Transverse colon (tissue), 4 donors: ENCODE results near the gene FMNL2.

ENCODE experiments used
- EP300 ChIP-seq: sonication (generic); formaldehyde crosslinking; IDR thresholded peaks from one replicate; pipeline ENCODE4 v1.6.1; 2017; ENCODE audit warnings: antibody characterized with exemption, low read depth
- POLR2A ChIP-seq: fragments of 450-650 bp; IDR thresholded peaks from one replicate; pipeline ENCODE4 v1.6.1; 2016; ENCODE audit warnings: antibody characterized with exemption, mild to moderate bottlenecking, moderate library complexity
- POLR2AphosphoS5 ChIP-seq, 3 donors: sonication (generic); formaldehyde crosslinking; IDR thresholded peaks; one replicate each; pipeline ENCODE4 v1.6.1; 2016; ENCODE audit warnings: antibody characterized with exemption in 3 of 3
- TF ChIP-seq, protein P1 (sequence below), 5 experiments: fragments of 200-600 bp in 3 of 5; fragments of 450-650 bp in 2 of 5; sonication (generic) in 3 of 5; IDR thresholded peaks; 1 replicate in 2 of 5; 2 replicates in 3 of 5; pipeline ENCODE4 v1.5.1; 2016 to 2017; ENCODE audit warnings: antibody characterized with exemption in 5 of 5, inconsistent platforms in 3 of 5, mild to moderate bottlenecking in 2 of 5, moderate library complexity in 1 of 5

GRCh38 chr2:152420936-152421335 is 86.0 kb downstream of the FMNL2 start:
- TF ChIP-seq POLR2A (no peak), POLR2AphosphoS5 (IDR thresholded peaks at IDR 0.05) (no peak), EP300 (no peak)
- TF ChIP-seq, protein P1, sequence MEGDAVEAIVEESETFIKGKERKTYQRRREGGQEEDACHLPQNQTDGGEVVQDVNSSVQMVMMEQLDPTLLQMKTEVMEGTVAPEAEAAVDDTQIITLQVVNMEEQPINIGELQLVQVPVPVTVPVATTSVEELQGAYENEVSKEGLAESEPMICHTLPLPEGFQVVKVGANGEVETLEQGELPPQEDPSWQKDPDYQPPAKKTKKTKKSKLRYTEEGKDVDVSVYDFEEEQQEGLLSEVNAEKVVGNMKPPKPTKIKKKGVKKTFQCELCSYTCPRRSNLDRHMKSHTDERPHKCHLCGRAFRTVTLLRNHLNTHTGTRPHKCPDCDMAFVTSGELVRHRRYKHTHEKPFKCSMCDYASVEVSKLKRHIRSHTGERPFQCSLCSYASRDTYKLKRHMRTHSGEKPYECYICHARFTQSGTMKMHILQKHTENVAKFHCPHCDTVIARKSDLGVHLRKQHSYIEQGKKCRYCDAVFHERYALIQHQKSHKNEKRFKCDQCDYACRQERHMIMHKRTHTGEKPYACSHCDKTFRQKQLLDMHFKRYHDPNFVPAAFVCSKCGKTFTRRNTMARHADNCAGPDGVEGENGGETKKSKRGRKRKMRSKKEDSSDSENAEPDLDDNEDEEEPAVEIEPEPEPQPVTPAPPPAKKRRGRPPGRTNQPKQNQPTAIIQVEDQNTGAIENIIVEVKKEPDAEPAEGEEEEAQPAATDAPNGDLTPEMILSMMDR (IDR thresholded peaks at IDR 0.05) = no peak
